Fibroblast of pulmonary artery (primary cell): ENCODE results near the gene COL13A1.

Experiments
- DNase-seq: peaks from one replicate; pipeline ENCODE4 v3.0.0-alpha.2; 2010; ENCODE audit warnings: low read depth
- H3K4me3 ChIP-seq: replicated peaks from 2 replicates; pipeline ENCODE4 v1.5.1; 2011; ENCODE audit warnings: low read depth, mild to moderate bottlenecking, control low read depth, low read length, moderate library complexity
- TF ChIP-seq, protein P1 (sequence below): IDR thresholded peaks from 2 replicates; pipeline ENCODE4 v1.5.1; 2011; ENCODE audit warnings: mild to moderate bottlenecking, control low read depth, low read length, inconsistent platforms; ENCODE audit errors: missing control alignments

Gene COL13A1

GRCh38 chr10:69925111-69925510 is 123.4 kb downstream of the COL13A1 start:
- DNase-seq: no peak
- no peak overlapping the region for H3K4me3 ChIP-seq
- TF ChIP-seq, protein P1, sequence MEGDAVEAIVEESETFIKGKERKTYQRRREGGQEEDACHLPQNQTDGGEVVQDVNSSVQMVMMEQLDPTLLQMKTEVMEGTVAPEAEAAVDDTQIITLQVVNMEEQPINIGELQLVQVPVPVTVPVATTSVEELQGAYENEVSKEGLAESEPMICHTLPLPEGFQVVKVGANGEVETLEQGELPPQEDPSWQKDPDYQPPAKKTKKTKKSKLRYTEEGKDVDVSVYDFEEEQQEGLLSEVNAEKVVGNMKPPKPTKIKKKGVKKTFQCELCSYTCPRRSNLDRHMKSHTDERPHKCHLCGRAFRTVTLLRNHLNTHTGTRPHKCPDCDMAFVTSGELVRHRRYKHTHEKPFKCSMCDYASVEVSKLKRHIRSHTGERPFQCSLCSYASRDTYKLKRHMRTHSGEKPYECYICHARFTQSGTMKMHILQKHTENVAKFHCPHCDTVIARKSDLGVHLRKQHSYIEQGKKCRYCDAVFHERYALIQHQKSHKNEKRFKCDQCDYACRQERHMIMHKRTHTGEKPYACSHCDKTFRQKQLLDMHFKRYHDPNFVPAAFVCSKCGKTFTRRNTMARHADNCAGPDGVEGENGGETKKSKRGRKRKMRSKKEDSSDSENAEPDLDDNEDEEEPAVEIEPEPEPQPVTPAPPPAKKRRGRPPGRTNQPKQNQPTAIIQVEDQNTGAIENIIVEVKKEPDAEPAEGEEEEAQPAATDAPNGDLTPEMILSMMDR: no peak

DNA sequence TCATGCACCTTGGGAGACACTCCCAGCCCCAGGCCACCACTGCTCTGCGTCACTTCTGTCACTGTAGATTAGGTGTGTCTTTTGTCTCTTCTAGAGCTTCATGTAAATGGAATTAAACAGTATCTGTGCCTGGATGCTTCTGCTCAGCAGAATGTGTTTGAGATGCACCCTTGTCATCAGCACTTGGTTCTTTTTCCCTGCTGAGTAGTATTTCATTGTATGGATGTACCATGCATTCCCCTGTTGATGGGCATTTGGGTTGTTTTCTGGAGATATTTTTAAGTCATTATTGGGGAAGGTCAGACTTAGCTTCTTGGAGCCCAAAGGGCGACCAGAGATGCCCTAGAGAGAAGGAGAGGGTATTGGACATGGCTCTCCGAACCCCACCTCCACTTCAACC is 126.6 kb downstream of the COL13A1 start:
- H3K4me3 ChIP-seq: no peak overlapping the region
- no peak for DNase-seq
- TF ChIP-seq, protein P1: no peak

- no peak for DNase-seq
- no peak overlapping the region for H3K4me3 ChIP-seq
- TF ChIP-seq, protein P1: no peak
Measured at GRCh38 chr10:69929575-69929974, 127.9 kb downstream of the COL13A1 start.

DNA sequence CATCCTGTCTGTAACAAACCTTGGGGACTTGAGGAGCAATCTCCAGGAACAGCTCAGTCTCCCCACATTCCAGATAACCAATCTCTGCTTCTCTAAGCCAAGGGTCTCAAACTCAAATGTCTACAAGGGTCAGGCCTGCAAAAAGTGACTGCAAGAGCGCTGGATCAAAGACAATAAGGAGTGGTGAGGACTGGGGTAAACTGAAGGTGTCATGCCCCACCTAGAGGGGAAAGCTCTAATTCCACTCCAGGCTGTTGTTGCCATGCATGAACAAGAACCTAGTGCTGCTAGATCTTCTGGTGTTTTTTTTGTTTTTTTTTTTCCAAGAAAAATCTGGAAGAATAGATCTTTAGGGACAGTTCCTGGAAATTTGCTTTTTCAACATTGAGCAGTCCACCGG is 133.1 kb downstream of the COL13A1 start:
- TF ChIP-seq, protein P1: peak; percentile 2
- DNase-seq: no peak

GRCh38 chr10:69936091-69936490 is 134.4 kb downstream of the COL13A1 start:
- no peak for DNase-seq
- H3K4me3 ChIP-seq: no peak overlapping the region
- TF ChIP-seq, protein P1: peak; percentile 4

More for the DNA sequence above, 133.1 kb downstream of the COL13A1 start:
- no peak overlapping the region for H3K4me3 ChIP-seq

GRCh38 chr10:69938541-69938991 is 136.9 kb downstream of the COL13A1 start:
- no peak for DNase-seq
- H3K4me3 ChIP-seq: no peak overlapping the region
- TF ChIP-seq, protein P1: no peak

DNA sequence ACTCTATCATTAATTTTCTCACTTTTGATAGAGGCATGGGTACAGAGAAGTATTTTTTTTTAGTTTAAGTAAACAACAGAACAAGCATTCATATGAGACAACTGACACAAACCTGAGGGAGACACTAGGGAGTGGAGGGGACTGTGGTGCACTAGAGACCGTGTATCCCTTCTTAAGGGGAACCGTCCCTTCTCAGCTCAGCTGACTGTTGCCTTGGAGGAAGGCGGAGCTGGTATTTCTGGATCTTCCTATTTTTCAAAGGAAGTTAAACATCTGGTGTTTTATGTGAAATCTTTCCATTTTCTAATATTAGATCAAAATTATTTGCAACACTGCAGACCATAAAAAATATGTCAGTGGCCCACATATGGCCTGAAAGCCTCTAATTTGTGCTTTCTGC is 137.4 kb downstream of the COL13A1 start:
- TF ChIP-seq, protein P1: no peak
- no peak overlapping the region for H3K4me3 ChIP-seq
- DNase-seq: no peak
